ENCODE measurements around the gene SRCAP.

SRCAP gene

DNA sequence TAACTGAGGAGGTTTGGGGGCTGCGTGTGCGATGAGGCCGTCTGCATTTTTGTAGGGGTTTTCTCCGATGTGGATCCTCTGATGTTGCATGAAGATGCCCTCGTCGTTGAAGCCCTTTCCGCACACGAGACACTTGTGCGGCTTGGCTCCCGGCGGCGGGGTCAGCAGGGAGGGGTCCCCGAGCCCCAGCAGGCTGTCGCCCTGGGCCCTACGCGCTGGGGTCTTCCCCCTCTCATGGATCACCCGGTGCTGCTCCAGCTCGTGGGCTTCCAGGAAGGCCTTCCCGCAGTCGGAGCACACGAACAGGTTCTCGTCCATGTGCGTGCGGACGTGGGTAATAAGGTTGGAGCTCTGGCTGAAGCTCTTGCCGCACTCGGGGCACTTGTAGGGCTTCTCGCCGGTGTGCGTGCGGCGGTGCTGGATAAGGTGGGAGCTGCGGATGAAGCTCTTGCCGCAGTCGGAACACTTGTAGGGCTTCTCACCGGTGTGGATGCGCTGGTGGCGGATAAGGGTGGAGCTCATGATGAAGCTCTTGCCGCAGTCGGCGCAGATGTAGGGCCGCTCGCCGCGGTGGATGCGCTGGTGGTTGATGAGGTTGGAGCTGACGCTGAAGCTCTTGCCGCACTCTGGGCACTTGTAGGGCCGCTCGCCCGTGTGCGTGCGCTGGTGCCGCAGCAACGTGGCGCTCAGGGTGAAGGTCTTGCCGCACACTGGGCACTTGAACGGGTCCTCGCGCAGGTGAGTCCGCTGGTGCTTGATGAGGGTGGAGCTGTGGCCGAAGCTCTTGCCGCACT lies 83.7 kb downstream of the SRCAP start:
- TF ChIP-seq, protein P1, sequence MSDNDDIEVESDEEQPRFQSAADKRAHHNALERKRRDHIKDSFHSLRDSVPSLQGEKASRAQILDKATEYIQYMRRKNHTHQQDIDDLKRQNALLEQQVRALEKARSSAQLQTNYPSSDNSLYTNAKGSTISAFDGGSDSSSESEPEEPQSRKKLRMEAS (IDR thresholded peaks at IDR 0.05), result no peak
- TF ChIP-seq EP300 (IDR thresholded peaks at IDR 0.05; ENCODE audit: borderline replicate concordance) (no peak), TAF1 (IDR thresholded peaks at IDR 0.05; ENCODE audit: low read depth) (no peak), ZBTB7A (IDR thresholded peaks at IDR 0.05; ENCODE audit: low read depth) (no peak), TEAD4 (IDR thresholded peaks at IDR 0.05) (no peak), FOXM1 (IDR thresholded peaks at IDR 0.05; ENCODE audit: borderline replicate concordance, low read depth) (no peak), YY1 (IDR thresholded peaks at IDR 0.05; ENCODE audit: low read depth) (no peak), TCF12 (IDR thresholded peaks at IDR 0.05; ENCODE audit: low read depth) (no peak), NFIC (IDR thresholded peaks at IDR 0.05) (no peak)
- TF ChIP-seq, protein P2, sequence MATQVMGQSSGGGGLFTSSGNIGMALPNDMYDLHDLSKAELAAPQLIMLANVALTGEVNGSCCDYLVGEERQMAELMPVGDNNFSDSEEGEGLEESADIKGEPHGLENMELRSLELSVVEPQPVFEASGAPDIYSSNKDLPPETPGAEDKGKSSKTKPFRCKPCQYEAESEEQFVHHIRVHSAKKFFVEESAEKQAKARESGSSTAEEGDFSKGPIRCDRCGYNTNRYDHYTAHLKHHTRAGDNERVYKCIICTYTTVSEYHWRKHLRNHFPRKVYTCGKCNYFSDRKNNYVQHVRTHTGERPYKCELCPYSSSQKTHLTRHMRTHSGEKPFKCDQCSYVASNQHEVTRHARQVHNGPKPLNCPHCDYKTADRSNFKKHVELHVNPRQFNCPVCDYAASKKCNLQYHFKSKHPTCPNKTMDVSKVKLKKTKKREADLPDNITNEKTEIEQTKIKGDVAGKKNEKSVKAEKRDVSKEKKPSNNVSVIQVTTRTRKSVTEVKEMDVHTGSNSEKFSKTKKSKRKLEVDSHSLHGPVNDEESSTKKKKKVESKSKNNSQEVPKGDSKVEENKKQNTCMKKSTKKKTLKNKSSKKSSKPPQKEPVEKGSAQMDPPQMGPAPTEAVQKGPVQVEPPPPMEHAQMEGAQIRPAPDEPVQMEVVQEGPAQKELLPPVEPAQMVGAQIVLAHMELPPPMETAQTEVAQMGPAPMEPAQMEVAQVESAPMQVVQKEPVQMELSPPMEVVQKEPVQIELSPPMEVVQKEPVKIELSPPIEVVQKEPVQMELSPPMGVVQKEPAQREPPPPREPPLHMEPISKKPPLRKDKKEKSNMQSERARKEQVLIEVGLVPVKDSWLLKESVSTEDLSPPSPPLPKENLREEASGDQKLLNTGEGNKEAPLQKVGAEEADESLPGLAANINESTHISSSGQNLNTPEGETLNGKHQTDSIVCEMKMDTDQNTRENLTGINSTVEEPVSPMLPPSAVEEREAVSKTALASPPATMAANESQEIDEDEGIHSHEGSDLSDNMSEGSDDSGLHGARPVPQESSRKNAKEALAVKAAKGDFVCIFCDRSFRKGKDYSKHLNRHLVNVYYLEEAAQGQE (IDR thresholded peaks at IDR 0.05; ENCODE audit: low read depth), result no peak

DNA sequence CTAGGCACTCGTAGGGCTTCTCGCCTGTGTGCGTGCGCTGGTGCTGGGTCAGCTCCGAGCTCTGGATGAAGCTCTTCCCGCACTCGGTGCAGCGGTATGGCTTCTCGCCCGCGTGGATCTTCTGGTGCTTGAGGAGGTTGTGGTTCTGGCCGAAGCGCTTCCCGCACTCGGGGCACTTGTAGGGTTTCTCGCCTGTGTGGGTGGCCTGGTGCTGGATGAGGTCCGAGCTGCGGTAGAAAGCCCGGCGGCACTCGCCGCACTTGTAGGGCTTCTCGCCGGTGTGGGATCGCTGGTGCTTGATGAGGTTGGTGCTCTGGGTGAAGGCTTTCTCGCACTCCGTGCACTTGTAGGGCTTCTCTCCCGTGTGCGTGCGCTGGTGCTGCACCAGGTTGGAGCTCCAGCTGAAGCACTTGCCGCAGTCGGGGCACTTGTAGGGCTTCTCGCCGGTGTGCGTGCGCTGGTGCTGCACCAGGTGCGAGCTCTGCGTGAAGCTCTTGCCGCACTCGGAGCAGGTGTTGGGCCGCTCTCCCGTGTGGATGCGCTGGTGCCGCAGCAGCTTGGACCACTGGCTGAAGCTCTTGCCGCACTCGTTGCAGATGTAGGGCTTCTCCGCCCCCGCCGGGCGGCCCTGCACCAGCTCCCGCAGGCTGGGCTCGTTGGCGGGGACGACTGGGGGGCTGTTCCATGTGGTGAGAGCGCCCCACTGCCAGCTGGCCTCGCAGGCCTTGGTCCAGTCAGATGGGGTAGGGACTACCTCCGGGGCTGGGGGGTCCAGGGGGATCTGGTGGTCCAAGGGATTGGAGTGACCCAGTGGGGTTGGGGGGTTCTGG lies 84.5 kb downstream of the SRCAP start:
- TF ChIP-seq, protein P2 (IDR thresholded peaks at IDR 0.05; ENCODE audit: low read depth), result no peak
- TF ChIP-seq YY1 (IDR thresholded peaks at IDR 0.05; ENCODE audit: low read depth) (no peak), RAD21 (IDR thresholded peaks at IDR 0.05; ENCODE audit: low read depth) (no peak), USF1 (IDR thresholded peaks at IDR 0.05) (no peak), TAF1 (IDR thresholded peaks at IDR 0.05; ENCODE audit: low read depth) (no peak), TCF12 (IDR thresholded peaks at IDR 0.05; ENCODE audit: low read depth) (no peak), CEBPB (IDR thresholded peaks at IDR 0.05) (no peak)
- TF ChIP-seq, protein P1 (IDR thresholded peaks at IDR 0.05), result no peak

DNA sequence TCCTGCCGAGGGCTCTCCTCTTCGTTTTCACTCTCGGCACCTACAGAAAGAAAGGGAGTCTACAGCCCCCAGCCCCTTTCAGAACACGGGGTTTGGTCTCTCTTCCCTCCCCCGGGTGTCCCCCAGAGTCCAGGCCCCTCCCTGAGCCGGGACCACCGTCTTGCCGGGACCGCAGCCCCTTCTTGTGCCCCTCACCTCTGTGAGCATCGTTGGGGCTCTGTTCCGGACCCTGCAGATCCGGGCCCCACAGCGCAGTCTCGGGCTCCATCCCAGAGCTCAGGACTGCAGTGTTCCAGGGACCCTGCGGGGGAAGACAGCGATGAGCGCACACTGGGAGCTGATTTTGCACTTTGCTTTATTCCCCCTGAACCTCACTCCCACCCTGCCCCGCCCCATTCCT lies 85.2 kb downstream of the SRCAP start:
- TF ChIP-seq ZBTB7A (IDR thresholded peaks at IDR 0.05; ENCODE audit: low read depth) (no peak), CREB1 (IDR thresholded peaks at IDR 0.05; ENCODE audit: low read depth) (no peak), NFIC (IDR thresholded peaks at IDR 0.05) (no peak), TCF12 (IDR thresholded peaks at IDR 0.05; ENCODE audit: low read depth) (no peak), USF1 (IDR thresholded peaks at IDR 0.05) (no peak), EP300 (IDR thresholded peaks at IDR 0.05; ENCODE audit: borderline replicate concordance) (no peak), RAD21 (IDR thresholded peaks at IDR 0.05; ENCODE audit: low read depth) (no peak), TEAD4 (IDR thresholded peaks at IDR 0.05) (no peak), YY1 (IDR thresholded peaks at IDR 0.05; ENCODE audit: low read depth) (no peak), TAF1 (IDR thresholded peaks at IDR 0.05; ENCODE audit: low read depth) (no peak), FOXM1 (IDR thresholded peaks at IDR 0.05; ENCODE audit: borderline replicate concordance, low read depth) (no peak), EGR1 (IDR thresholded peaks at IDR 0.05) (no peak), CEBPB (IDR thresholded peaks at IDR 0.05) (no peak)
- TF ChIP-seq, protein P2 (IDR thresholded peaks at IDR 0.05; ENCODE audit: low read depth), result no peak
- TF ChIP-seq, protein P1 (IDR thresholded peaks at IDR 0.05), result no peak

All from Ishikawa (cell line).